Measurements from ENCODE around the gene MICU2.

DNA sequence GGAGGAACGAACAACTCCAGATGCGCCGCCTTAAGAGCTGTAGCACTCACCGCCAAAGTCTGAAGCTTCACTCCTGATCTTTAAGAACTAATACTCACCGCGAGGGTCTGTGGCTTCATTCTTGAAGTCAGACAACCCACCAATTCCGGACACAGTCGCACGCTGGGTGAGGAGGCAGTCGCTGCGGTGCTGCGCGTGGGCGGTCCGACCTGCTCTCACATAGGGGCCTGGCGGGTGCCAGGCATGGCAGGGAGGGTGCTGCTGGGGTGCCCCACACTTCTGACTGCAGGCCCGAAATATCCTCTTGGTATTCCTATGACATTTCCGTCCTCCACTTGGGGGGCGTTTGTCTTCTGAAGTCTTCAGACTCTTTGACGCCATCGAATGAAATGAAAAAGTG is 7.4 kb upstream of the MICU2 start:
- TF ChIP-seq RFX5 (IDR thresholded peaks at IDR 0.05; ENCODE audit: low read depth, low read length): no peak
- no peak for TF ChIP-seq JUNB (IDR thresholded peaks at IDR 0.05)
- no peak for TF ChIP-seq TARDBP (IDR thresholded peaks at IDR 0.05; ENCODE audit: borderline replicate concordance)
- TF ChIP-seq NFYB (IDR thresholded peaks at IDR 0.05; ENCODE audit: insufficient read depth, low read depth, low read length): no peak
- TF ChIP-seq, protein P1, sequence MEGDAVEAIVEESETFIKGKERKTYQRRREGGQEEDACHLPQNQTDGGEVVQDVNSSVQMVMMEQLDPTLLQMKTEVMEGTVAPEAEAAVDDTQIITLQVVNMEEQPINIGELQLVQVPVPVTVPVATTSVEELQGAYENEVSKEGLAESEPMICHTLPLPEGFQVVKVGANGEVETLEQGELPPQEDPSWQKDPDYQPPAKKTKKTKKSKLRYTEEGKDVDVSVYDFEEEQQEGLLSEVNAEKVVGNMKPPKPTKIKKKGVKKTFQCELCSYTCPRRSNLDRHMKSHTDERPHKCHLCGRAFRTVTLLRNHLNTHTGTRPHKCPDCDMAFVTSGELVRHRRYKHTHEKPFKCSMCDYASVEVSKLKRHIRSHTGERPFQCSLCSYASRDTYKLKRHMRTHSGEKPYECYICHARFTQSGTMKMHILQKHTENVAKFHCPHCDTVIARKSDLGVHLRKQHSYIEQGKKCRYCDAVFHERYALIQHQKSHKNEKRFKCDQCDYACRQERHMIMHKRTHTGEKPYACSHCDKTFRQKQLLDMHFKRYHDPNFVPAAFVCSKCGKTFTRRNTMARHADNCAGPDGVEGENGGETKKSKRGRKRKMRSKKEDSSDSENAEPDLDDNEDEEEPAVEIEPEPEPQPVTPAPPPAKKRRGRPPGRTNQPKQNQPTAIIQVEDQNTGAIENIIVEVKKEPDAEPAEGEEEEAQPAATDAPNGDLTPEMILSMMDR (IDR thresholded peaks at IDR 0.05 in 2 of 3, conservative IDR thresholded peaks at IDR 0.05 in 1 of 3; ENCODE audit: control insufficient read depth in 2 of 3, extremely low read depth in 1 of 3, insufficient read depth in 1 of 3, low read depth in 3 of 3, low read length in 3 of 3): no peak
- TF ChIP-seq, protein P2, sequence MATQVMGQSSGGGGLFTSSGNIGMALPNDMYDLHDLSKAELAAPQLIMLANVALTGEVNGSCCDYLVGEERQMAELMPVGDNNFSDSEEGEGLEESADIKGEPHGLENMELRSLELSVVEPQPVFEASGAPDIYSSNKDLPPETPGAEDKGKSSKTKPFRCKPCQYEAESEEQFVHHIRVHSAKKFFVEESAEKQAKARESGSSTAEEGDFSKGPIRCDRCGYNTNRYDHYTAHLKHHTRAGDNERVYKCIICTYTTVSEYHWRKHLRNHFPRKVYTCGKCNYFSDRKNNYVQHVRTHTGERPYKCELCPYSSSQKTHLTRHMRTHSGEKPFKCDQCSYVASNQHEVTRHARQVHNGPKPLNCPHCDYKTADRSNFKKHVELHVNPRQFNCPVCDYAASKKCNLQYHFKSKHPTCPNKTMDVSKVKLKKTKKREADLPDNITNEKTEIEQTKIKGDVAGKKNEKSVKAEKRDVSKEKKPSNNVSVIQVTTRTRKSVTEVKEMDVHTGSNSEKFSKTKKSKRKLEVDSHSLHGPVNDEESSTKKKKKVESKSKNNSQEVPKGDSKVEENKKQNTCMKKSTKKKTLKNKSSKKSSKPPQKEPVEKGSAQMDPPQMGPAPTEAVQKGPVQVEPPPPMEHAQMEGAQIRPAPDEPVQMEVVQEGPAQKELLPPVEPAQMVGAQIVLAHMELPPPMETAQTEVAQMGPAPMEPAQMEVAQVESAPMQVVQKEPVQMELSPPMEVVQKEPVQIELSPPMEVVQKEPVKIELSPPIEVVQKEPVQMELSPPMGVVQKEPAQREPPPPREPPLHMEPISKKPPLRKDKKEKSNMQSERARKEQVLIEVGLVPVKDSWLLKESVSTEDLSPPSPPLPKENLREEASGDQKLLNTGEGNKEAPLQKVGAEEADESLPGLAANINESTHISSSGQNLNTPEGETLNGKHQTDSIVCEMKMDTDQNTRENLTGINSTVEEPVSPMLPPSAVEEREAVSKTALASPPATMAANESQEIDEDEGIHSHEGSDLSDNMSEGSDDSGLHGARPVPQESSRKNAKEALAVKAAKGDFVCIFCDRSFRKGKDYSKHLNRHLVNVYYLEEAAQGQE (IDR thresholded peaks at IDR 0.05; ENCODE audit: low read depth, low read length): no peak
- no peak for TF ChIP-seq RAD51 (IDR thresholded peaks at IDR 0.05)
- no peak for TF ChIP-seq TBL1XR1 (IDR thresholded peaks at IDR 0.05; ENCODE audit: low read depth, low read length)
- no peak for TF ChIP-seq ZNF384 (IDR thresholded peaks at IDR 0.05; ENCODE audit: borderline replicate concordance, low read depth, low read length)
- TF ChIP-seq CHD2 (IDR thresholded peaks at IDR 0.05; ENCODE audit: borderline replicate concordance, low read depth, low read length): no peak
- TF ChIP-seq LARP7 (IDR thresholded peaks at IDR 0.05): no peak
- no peak for TF ChIP-seq EZH2 (IDR thresholded peaks at IDR 0.05; ENCODE audit: borderline replicate concordance, control insufficient read depth, low read depth, low read length)
- TF ChIP-seq SPI1 (IDR thresholded peaks at IDR 0.05; ENCODE audit: borderline replicate concordance, insufficient read depth, low read depth, low read length): no peak

Measured in GM12878 (cell line).